Measurements from ENCODE around the gene BLNK.

Gene BLNK

DNA sequence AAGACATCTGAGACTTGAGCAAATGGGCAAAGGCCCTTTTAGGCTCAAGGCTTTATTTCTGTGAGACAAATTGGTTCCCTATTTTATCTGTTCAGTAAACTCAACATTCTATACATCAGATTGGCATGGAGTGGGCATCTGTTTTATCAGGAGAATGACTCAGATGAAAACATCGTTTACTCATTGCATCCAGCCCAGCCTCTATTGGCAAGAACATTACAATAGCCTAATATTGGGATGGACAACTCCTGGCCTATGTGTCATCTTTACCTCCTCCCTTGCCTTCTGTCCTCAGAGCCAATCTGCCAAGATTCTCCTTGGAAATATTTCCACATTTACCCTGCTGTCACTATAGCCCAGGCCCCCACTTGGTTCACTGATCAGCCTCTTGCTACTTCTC, 5.5 kb upstream of the BLNK start:
- no peaks in the 10 kb centered on the region for H3K36me3 ChIP-seq (replicated peaks; ENCODE audit: low read depth, low read length)
- H3K27ac ChIP-seq (ENCODE audit: low read length), result no peak overlapping the region
- H3K27me3 ChIP-seq (ENCODE audit: low read depth, low read length), result no peaks in the 10 kb centered on the region
- no peaks in the 10 kb centered on the region for H3K9me3 ChIP-seq (ENCODE audit: insufficient read depth, low read length)
- no peaks in the 10 kb centered on the region for H4K20me1 ChIP-seq (ENCODE audit: insufficient read depth, low read length)
- no peak for TF ChIP-seq EZH2phosphoT487 (IDR thresholded peaks at IDR 0.05; ENCODE audit: low read depth)
- TF ChIP-seq, protein P1, sequence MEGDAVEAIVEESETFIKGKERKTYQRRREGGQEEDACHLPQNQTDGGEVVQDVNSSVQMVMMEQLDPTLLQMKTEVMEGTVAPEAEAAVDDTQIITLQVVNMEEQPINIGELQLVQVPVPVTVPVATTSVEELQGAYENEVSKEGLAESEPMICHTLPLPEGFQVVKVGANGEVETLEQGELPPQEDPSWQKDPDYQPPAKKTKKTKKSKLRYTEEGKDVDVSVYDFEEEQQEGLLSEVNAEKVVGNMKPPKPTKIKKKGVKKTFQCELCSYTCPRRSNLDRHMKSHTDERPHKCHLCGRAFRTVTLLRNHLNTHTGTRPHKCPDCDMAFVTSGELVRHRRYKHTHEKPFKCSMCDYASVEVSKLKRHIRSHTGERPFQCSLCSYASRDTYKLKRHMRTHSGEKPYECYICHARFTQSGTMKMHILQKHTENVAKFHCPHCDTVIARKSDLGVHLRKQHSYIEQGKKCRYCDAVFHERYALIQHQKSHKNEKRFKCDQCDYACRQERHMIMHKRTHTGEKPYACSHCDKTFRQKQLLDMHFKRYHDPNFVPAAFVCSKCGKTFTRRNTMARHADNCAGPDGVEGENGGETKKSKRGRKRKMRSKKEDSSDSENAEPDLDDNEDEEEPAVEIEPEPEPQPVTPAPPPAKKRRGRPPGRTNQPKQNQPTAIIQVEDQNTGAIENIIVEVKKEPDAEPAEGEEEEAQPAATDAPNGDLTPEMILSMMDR (IDR thresholded peaks at IDR 0.05; ENCODE audit: low read depth, low read length), result no peak
- H2AFZ ChIP-seq (ENCODE audit: low read depth, low read length), result no peak overlapping the region
- peaks cover 52% of the 10 kb centered on the region for H3K4me1 ChIP-seq (ENCODE audit: low read length)
- no peak overlapping the region for H3K9ac ChIP-seq (ENCODE audit: low read length)
- no peak overlapping the region for H3K4me3 ChIP-seq (ENCODE audit: low read length)
- peaks cover 12% of the 10 kb centered on the region for H3K79me2 ChIP-seq (ENCODE audit: low read length)
- H3K4me2 ChIP-seq (ENCODE audit: low read length), result no peak overlapping the region

DNA sequence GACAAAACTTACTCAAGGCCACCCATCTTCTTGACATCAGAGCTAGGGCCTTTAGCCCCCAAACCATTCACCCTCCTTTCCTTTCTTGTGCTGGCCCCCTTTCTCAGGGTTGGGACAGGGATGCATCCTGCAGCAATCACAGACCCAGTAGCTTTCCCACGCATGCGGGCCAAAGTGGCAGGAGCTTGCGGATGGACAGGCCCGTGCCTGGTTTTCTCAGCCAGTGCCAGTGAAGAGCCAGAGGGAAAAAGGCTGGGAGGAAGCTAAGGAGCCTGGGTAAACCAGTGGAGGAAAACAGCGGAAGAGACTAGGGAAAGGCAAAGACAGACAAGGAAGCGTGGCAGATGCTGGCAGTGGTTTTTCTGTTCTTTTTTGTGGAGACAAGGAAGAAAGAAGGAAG, 5.1 kb upstream of the BLNK start:
- Histone ChIP-seq H3K27ac (ENCODE audit: low read length) (no peak overlapping the region), H3K36me3 (replicated peaks; ENCODE audit: low read depth, low read length) (no peaks in the 10 kb centered on the region), H3K79me2 (ENCODE audit: low read length) (peaks cover 15% of the 10 kb centered on the region), H3K9ac (ENCODE audit: low read length) (no peak overlapping the region), H3K9me3 (ENCODE audit: insufficient read depth, low read length) (no peaks in the 10 kb centered on the region), H3K4me2 (ENCODE audit: low read length) (no peak overlapping the region), H3K4me1 (ENCODE audit: low read length) (peaks cover 55% of the 10 kb centered on the region), H3K27me3 (ENCODE audit: low read depth, low read length) (no peaks in the 10 kb centered on the region), H4K20me1 (ENCODE audit: insufficient read depth, low read length) (no peaks in the 10 kb centered on the region), H3K4me3 (ENCODE audit: low read length) (no peak overlapping the region), H2AFZ (ENCODE audit: low read depth, low read length) (no peak overlapping the region)
- TF ChIP-seq EZH2phosphoT487 (IDR thresholded peaks at IDR 0.05; ENCODE audit: low read depth), result no peak
- TF ChIP-seq, protein P1 (IDR thresholded peaks at IDR 0.05; ENCODE audit: low read depth, low read length), result no peak

DNA sequence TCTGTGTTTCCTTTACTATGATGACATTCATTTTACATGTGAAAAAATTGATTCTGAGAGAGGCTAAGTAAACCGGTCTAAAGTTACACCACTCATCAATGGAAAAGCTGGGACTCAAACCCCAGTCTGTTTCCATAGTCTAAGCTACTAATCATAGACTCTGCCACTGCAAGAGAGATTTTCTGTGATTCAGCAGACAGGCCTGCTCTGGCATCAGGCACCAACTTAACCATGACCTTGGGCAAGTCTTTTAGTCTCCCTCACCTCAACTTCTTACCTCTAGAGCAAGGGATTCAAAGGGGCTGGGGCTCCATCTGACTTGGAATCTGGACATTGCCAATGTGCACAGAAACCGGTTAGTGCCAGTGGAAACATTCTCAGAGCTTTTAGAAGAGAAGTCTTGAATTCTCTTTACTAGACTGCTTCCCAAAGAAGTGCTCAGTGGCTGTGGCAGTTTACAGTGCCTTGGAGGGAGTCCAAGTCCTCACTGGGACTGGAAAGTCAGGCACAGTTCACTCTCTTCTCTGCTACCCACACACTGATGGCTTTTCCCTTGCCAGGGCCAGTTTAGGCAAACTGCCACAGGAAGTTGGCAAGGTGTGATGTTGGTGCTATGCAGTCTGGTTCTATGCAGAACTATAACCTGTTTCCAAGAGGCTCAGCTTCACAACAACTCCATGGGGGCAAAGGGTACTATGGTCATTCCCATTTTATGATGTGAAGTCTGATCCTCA, 4.5 kb upstream of the BLNK start:
- peaks cover 2% of the 10 kb centered on the region for H3K36me3 ChIP-seq (replicated peaks; ENCODE audit: low read depth, low read length)
- H3K9me3 ChIP-seq (ENCODE audit: insufficient read depth, low read length), result no peaks in the 10 kb centered on the region
- H3K79me2 ChIP-seq (ENCODE audit: low read length), result peaks cover 21% of the 10 kb centered on the region
- no peak overlapping the region for H3K4me2 ChIP-seq (ENCODE audit: low read length)
- no peak overlapping the region for H3K9ac ChIP-seq (ENCODE audit: low read length)
- H4K20me1 ChIP-seq (ENCODE audit: insufficient read depth, low read length), result no peaks in the 10 kb centered on the region
- no peak overlapping the region for H3K4me3 ChIP-seq (ENCODE audit: low read length)
- no peak for TF ChIP-seq EZH2phosphoT487 (IDR thresholded peaks at IDR 0.05; ENCODE audit: low read depth)
- TF ChIP-seq, protein P1 (IDR thresholded peaks at IDR 0.05; ENCODE audit: low read depth, low read length), result no peak
- H3K4me1 ChIP-seq (ENCODE audit: low read length), result peaks cover 55% of the 10 kb centered on the region
- H3K27me3 ChIP-seq (ENCODE audit: low read depth, low read length), result no peaks in the 10 kb centered on the region
- no peak overlapping the region for H2AFZ ChIP-seq (ENCODE audit: low read depth, low read length)
- H3K27ac ChIP-seq (ENCODE audit: low read length), result no peak overlapping the region; the same call in 1 of the 2 replicates

DNA sequence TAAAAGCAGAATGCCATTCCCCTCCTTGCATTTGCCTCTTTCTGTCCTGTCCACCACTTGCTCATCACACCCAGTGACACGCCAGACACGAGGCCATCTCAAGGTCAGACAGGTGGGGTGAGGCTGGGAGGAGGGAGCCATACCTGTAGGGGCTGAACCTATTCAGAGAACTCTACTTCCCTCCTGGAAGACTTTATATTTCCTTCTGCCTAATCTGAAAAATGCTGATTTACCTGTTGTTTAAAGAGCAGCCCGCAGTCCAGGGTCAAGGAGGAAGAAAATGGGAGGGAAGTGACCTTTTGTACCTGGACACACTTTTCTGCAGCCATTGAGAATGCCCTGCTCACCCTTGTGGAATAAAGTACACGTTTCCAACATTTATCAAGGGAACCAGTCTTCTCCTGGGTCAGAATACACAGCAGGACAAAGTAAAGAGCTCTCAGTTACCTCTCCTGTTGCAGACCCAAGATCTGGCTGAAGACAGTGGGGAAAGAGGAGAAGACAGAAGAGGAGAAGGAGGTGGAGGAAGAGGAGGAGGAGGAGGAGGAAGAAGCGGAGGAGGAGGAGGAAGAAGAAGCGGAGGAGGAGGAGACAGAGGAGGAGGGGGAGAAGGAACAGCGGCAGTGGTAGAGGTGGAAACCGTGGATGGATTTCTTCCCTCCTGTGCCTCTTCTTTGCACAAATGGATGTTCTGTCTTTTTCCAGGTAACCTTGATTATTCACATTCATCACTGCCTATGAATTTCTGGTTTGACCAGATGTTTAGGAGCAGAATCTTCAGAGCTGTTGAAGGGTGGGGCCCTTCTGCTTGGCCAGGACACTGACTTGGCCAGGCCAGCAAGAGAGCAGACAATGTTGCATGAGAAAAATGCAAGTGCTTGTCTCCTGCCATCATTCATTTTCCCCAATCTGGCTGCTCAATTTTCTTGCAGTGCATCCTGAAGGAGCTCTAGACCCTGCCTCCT, 1.2 kb upstream of the BLNK start:
- Histone ChIP-seq H3K27me3 (ENCODE audit: low read depth, low read length) (no peaks in the 10 kb centered on the region), H3K27ac (ENCODE audit: low read length) (peak overlapping the region; percentile 100), H3K4me3 (ENCODE audit: low read length) (peak overlapping the region; percentile 98), H2AFZ (ENCODE audit: low read depth, low read length) (no peak overlapping the region), H3K4me2 (ENCODE audit: low read length) (peak overlapping the region; percentile 100), H3K36me3 (replicated peaks; ENCODE audit: low read depth, low read length) (peaks cover 32% of the 10 kb centered on the region), H3K79me2 (ENCODE audit: low read length) (peaks cover 53% of the 10 kb centered on the region), H3K9ac (ENCODE audit: low read length) (peak overlapping the region; percentile 98), H3K4me1 (ENCODE audit: low read length) (peaks cover 48% of the 10 kb centered on the region), H3K9me3 (ENCODE audit: insufficient read depth, low read length) (no peaks in the 10 kb centered on the region), H4K20me1 (ENCODE audit: insufficient read depth, low read length) (peaks cover 26% of the 10 kb centered on the region)
- TF ChIP-seq, protein P1 (IDR thresholded peaks at IDR 0.05; ENCODE audit: low read depth, low read length), result no peak
- TF ChIP-seq EZH2phosphoT487 (IDR thresholded peaks at IDR 0.05; ENCODE audit: low read depth), result no peak
